Neural cell (in vitro differentiated cells): ENCODE data around the gene PTMS. TPM values are rescaled to one million over a fixed set of nuclear protein-coding genes. Genes with fewer than 3 reads are reported as not detected.

ENCODE experiments used
- H2AFZ ChIP-seq: fragments of 200-600, 300-800 bp; sonication (generic), shearing (Covaris generic); 2 replicates; pipeline ENCODE4 v1.6.0; 2014; ENCODE audit warnings: low read depth, mild to moderate bottlenecking, antibody characterized with exemption, low read length, moderate library complexity
- H3F3A ChIP-seq: fragments of 200-600 bp; shearing (Covaris generic); 2 replicates; pipeline ENCODE4 v1.6.1; 2016; ENCODE audit warnings: mild to moderate bottlenecking, moderate library complexity, mixed read lengths, antibody characterized with exemption, low read length; ENCODE audit not compliant: insufficient read depth, poor library complexity, severe bottlenecking
- H3K27ac ChIP-seq: fragments of 200-600, 300-800 bp; sonication (generic), shearing (Covaris generic); 2 replicates; pipeline ENCODE4 v1.5.1; 2014; ENCODE audit warnings: mild to moderate bottlenecking, low read length, moderate library complexity
- H3K27me3 ChIP-seq: fragments of 300-800, 200-600 bp; sonication (generic), shearing (Covaris generic); 2 replicates; pipeline ENCODE4 v1.6.0; 2014; ENCODE audit warnings: mild to moderate bottlenecking, low read depth, low read length, moderate library complexity; ENCODE audit not compliant: insufficient read depth
- H3K36me3 ChIP-seq: fragments of 300-800, 200-600 bp; sonication (generic), shearing (Covaris generic); 2 replicates; pipeline ENCODE4 v1.5.1; 2014; ENCODE audit warnings: mild to moderate bottlenecking, antibody characterized with exemption, low read length, moderate library complexity; ENCODE audit not compliant: insufficient read depth
- H3K4me2 ChIP-seq: fragments of 300-800, 200-600 bp; sonication (generic), shearing (Covaris generic); 2 replicates; pipeline ENCODE4 v1.6.0; 2014; ENCODE audit warnings: mild to moderate bottlenecking, low read length
- H3K4me3 ChIP-seq: fragments of 300-800, 200-600 bp; sonication (generic), shearing (Covaris generic); 2 replicates; pipeline ENCODE4 v1.5.1; 2014; ENCODE audit warnings: mild to moderate bottlenecking, low read length, moderate library complexity
- H3K79me2 ChIP-seq: fragments of 200-600 bp; shearing (Covaris generic); replicated peaks from 2 replicates; pipeline ENCODE4 v1.6.0; 2014; ENCODE audit warnings: mild to moderate bottlenecking, low read length, moderate library complexity; ENCODE audit not compliant: insufficient read depth
- H3K9ac ChIP-seq: fragments of 300-800, 200-600 bp; sonication (generic), shearing (Covaris generic); 2 replicates; pipeline ENCODE4 v1.6.1; 2016; ENCODE audit warnings: mild to moderate bottlenecking, low read length, mixed read lengths
- H3K9me2 ChIP-seq: fragments of 200-600 bp; shearing (Covaris generic); 2 replicates; pipeline ENCODE4 v1.6.1; 2016; ENCODE audit warnings: mild to moderate bottlenecking, low read length, mixed read lengths; ENCODE audit not compliant: insufficient read depth
- H3K9me3 ChIP-seq: fragments of 200-600, 300-800 bp; sonication (generic), shearing (Covaris generic); 2 replicates; pipeline ENCODE4 v1.6.1; 2016; ENCODE audit warnings: mild to moderate bottlenecking, mixed run types, low read length, moderate library complexity, mixed read lengths
- H4K20me1 ChIP-seq: fragments of 200-600 bp; shearing (Covaris generic); 2 replicates; pipeline ENCODE4 v1.6.1; 2016; ENCODE audit warnings: mild to moderate bottlenecking, mixed run types; ENCODE audit not compliant: insufficient read depth
- CTCF ChIP-seq: fragments of 450-650 bp; IDR thresholded peaks from 2 replicates; pipeline ENCODE4 v1.5.1; 2014; ENCODE audit warnings: antibody characterized with exemption, mild to moderate bottlenecking, moderate library complexity; ENCODE audit not compliant: poor library complexity, severe bottlenecking
- EP300 ChIP-seq: fragments of 450-650 bp; conservative IDR thresholded peaks from 2 replicates; pipeline ENCODE4 v1.6.1; 2014; ENCODE audit warnings: antibody characterized with exemption, mild to moderate bottlenecking, moderate library complexity; ENCODE audit not compliant: poor library complexity, severe bottlenecking
- EZH2 ChIP-seq: fragments of 200-600, 300-800 bp; shearing (Covaris generic), sonication (generic); IDR thresholded peaks from 2 replicates; pipeline ENCODE4 v1.6.1; 2014; ENCODE audit warnings: antibody characterized with exemption, low read length, borderline replicate concordance, mild to moderate bottlenecking; ENCODE audit not compliant: insufficient read depth, poor library complexity, severe bottlenecking
- MXI1 ChIP-seq: fragments of 450-650 bp; conservative IDR thresholded peaks from 2 replicates; pipeline ENCODE4 v1.6.1; 2014; ENCODE audit warnings: antibody characterized with exemption, mild to moderate bottlenecking; ENCODE audit not compliant: poor library complexity, severe bottlenecking
- POLR2AphosphoS5 ChIP-seq: IDR thresholded peaks from 2 replicates; pipeline ENCODE4 v1.6.1; 2012
- RAD21 ChIP-seq: fragments of 450-650 bp; conservative IDR thresholded peaks from 2 replicates; pipeline ENCODE4 v1.6.1; 2014; ENCODE audit warnings: antibody characterized with exemption, mild to moderate bottlenecking, moderate library complexity
- REST ChIP-seq: IDR thresholded peaks from 2 replicates; pipeline ENCODE4 v1.6.1; 2012; ENCODE audit warnings: borderline replicate concordance
- SMC3 ChIP-seq: fragments of 450-650 bp; conservative IDR thresholded peaks from 2 replicates; pipeline ENCODE4 v1.6.1; 2014; ENCODE audit warnings: antibody characterized with exemption, mild to moderate bottlenecking, moderate library complexity; ENCODE audit not compliant: poor library complexity
- TAF1 ChIP-seq: IDR thresholded peaks from 2 replicates; pipeline ENCODE4 v1.6.1; 2012; ENCODE audit warnings: low read depth
- polyA plus RNA-seq: library from polyadenylated mRNA; depleted of rRNA; stranded (reverse); fragments of >200 nt; gene quantifications from 2 replicates; pipeline ENCODE4 v1.2.3, GENCODE V29; 2014

Gene PTMS
- polyA plus RNA-seq, 1 donor from 2014 or later: 557 TPM

GRCh38 chr12:6816598-6816997, 50.4 kb downstream of the PTMS start:
- no peaks in the 10 kb centered on the region for H3K27me3 ChIP-seq
- no peaks in the 10 kb centered on the region for H3K9me3 ChIP-seq
- no peaks in the 10 kb centered on the region for H4K20me1 ChIP-seq
- H3K9ac ChIP-seq: no peak overlapping the region
- H3K27ac ChIP-seq: no peak overlapping the region
- H3K9me2 ChIP-seq: no peaks in the 10 kb centered on the region
- TF ChIP-seq MXI1: no peak
- no peak for TF ChIP-seq REST
- TF ChIP-seq SMC3: no peak
- TF ChIP-seq CTCF: no peak
- TF ChIP-seq RAD21: no peak
- no peak for TF ChIP-seq POLR2AphosphoS5
- no peak for TF ChIP-seq TAF1
- TF ChIP-seq EP300: no peak
- no peak for TF ChIP-seq EZH2
- H3F3A ChIP-seq: no peaks in the 10 kb centered on the region
- H3K4me2 ChIP-seq: no peak overlapping the region
- H3K4me3 ChIP-seq: no peak overlapping the region
- H3K79me2 ChIP-seq: peaks cover 12% of the 10 kb centered on the region
- no peaks in the 10 kb centered on the region for H3K36me3 ChIP-seq
- H2AFZ ChIP-seq: no peak overlapping the region

GRCh38 chr12:6817098-6817497, 50.9 kb downstream of the PTMS start:
- Histone ChIP-seq H3F3A (no peaks in the 10 kb centered on the region), H3K79me2 (peaks cover 15% of the 10 kb centered on the region), H3K27ac (no peak overlapping the region), H2AFZ (no peak overlapping the region), H3K4me2 (no peak overlapping the region), H4K20me1 (no peaks in the 10 kb centered on the region), H3K9ac (no peak overlapping the region), H3K9me2 (no peaks in the 10 kb centered on the region), H3K36me3 (no peaks in the 10 kb centered on the region), H3K4me3 (no peak overlapping the region), H3K27me3 (no peaks in the 10 kb centered on the region), H3K9me3 (no peaks in the 10 kb centered on the region)
- no peak for TF ChIP-seq RAD21
- TF ChIP-seq REST: no peak
- no peak for TF ChIP-seq EP300
- TF ChIP-seq MXI1: no peak
- no peak for TF ChIP-seq EZH2
- no peak for TF ChIP-seq SMC3
- no peak for TF ChIP-seq CTCF
- TF ChIP-seq POLR2AphosphoS5: no peak
- TF ChIP-seq TAF1: no peak
